HG02870 (cell line): ENCODE data around the gene FBXO36.
"Not testable (repeated sequence)": the region's sequence is repeated elsewhere in the genome, so short reads cannot be mapped to it uniquely, and the experiment has no call there.

Source experiments
- ATAC-seq: cut with Tn5 transposase; IDR thresholded peaks from one replicate; pipeline ENCODE4 v1.9.1; 2021; ENCODE audit warnings: mild to moderate bottlenecking, moderate library complexity; ENCODE audit not compliant: unreplicated experiment

Gene FBXO36

GRCh38 chr2:229922449-229923386, at the start of gene FBXO36:
Gene FBXO36 (plus strand): TSS chr2:229922503. CDS start chr2:229922514, 11 bp downstream.
- ATAC-seq, result peak; percentile 67

GRCh38 chr2:229873123-229873581, 49.2 kb upstream of the FBXO36 start:
- no peak for ATAC-seq

DNA sequence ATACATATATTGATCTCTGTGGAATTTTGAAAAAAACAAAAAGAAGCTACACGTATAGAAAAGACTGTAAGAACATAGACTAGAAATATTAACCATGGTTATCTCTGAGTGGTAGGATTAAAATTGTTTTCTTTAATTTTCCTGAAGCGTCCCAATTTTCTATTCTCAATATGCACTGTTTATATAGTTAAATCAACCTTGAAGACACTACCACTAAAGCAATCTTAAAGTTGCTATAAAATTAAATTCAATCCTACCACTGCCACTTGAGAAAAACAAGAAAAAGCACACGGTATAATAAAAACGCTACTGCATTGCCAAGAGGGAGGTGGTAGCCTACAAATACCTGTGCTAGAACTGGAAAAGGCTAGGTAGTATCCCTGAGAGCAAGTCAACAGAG, 47.7 kb upstream of the FBXO36 start:
- ATAC-seq, result no peak

DNA sequence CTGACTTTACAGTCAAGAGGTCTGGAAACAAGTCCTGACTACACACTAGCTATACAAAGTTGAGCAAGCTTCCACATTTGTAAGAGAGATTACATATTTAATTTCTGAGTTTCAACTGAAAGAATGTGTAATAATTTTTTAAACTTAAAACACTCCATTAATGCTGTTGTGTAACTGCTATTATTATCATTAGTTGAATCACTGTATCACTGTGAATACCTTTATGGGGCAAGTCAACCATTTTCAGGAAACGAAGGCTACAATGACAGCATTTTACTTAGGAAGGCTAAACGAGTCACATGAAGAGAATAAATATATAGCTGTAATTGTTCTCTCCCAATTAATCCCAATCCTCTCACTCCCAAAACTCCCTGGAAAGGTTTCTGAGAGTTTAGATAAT, 46.8 kb upstream of the FBXO36 start:
- ATAC-seq, result no peak

DNA sequence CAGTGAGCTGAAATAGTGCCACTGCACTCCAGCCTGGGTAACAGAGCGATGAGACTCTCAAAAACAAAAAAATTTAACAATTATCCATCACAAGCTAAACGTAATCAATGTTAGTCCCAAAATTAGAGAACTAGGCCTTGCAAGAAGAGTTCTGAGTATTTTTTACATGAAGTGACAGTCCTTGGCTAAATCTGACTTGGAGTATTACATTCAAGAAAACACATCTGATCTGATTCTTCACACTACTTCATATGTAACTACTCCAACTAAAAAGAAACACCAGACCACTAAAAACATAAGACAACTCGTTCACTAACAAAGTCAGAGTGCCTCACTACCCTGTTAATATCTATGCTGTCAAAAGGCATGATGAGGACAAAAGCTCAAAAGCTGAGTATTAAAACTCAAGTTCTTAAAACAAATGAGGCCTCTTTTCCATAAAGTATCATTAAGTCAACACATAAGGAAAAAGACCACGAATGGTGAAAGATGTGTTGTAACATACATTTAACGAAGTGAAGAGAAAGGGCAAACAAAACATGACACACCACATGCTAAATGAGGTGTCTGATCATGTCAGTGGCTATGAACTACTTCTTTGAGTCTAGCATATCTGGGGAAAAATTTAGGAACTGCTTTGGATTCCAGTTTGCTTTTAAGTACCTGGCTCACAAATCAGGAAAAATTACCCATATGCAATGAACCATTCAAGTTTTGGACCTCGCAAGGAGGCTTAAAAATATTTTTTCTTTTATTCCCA, 42.9 kb upstream of the FBXO36 start:
- ATAC-seq, result no peak

GRCh38 chr2:229880892-229881586, 41.3 kb upstream of the FBXO36 start:
- ATAC-seq, result no peak

GRCh38 chr2:229882583-229882982, 39.7 kb upstream of the FBXO36 start:
- ATAC-seq, result no peak

DNA sequence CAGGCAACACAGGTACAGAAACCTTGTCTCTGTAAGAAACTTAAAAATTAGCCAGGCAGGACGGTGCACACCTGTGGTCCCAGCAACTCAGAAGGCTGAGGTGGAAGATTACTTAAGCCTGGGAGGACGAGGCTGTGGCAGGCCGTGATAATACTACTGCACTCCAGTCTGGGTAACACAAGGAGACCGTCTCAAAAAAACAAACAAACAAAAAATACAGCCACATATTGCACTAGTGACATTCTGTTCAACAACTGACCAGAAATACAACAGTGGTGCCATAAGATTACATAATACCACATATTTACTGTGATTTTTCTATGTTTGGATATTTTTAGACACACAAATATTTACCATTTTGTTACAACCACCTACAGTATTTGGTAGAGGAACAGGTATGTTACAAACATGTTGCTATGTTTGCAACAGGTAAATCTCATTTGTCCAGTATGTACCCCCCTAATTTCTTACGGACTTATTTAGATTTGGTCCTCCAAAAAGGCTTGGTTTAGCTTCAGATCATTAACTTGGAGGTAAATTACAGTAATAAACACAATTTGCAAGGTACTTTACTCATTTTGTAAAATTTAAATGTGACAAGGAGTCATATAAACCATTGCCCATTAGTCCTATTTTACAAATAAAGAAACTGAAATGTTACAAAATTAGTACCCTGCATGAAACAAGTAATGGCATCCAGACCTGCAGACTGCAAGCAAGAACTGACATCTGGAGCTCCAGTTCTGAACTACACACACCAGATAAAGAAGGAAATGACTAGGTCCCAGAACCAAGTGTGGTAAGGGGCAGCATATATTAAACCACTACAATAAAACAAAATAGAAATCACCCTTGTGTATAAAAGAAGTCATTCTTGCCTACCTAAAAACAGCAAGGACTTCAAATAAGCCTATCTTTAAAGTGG, 37.3 kb upstream of the FBXO36 start:
- ATAC-seq, result peak; percentile 88

DNA sequence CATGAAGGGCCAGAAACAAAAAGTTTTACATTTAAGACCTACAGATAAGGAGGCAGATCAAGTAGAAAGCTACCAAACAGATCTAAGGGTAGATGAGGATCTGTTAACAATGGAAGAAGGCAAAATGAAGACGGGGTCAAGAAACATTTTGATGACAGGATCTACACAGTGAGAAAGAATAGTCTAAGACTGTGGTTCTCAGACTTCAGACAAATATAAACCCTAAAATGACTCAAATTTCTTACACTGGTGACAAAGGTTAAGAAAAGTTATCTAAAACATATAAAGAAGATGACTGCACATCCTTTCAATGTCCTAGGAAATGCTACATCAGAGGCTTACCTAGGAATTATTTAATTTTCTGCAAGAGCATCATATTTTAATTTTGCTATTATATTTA, 34.9 kb upstream of the FBXO36 start:
- no peak for ATAC-seq

DNA sequence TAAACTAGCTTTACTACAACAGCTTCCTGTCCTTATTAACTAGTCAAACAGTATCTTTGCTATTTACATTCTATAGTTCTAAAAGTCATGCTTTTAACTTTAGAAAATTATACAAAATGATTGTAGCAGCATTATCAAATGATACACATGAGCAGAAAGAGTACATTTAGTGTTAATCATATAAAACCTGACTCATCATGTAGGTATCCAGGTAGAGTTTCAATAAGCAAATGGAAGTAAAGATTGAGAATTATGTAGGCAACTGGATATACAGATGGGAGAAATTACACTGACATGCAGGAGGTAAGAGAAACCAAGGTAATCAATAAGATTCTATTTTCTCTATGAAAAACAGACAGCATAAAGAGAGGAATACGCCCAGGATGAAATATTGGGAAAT, 34.3 kb upstream of the FBXO36 start:
- ATAC-seq, result no peak

- ATAC-seq, result no peak
These were observed 33.3 kb upstream of the FBXO36 start for GRCh38 chr2:229889023-229889422.

DNA sequence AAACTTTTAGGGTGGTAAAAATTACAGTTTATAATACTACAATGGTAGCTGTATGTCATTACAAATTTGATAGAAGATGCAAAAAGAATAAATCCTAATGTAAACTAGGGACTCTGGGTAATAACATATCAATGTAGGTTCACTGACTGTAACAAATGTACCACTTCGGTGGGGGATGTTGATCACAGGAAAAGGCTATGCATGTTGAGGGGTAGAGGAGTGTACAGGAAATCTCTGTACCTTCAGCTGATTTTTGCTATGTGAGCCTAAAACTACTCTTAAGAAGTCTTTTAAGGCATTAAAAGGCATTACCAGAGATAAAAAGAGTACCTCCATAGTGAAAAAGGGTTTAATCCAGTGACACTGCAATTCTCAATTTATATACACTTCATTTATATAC, 25.4 kb upstream of the FBXO36 start:
- no peak for ATAC-seq

DNA sequence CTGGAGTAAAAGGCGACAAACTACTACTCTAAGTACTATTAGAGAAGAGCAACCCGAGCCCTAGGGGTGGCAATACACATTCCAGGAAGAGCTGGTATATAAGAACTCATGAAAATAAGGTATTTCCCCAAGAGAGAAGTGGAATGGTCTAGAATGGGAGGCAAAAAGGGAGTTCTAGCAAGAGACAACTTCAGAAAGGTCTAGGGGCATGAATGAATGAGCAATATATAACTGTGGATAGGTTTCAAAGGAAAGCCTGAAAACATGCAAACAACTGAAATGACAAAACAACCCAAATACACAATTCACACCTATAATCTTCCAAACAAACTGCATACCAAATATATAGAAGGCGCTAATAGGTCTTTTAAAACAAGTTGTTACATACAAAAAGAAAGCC, 22.7 kb upstream of the FBXO36 start:
- ATAC-seq, result no peak

DNA sequence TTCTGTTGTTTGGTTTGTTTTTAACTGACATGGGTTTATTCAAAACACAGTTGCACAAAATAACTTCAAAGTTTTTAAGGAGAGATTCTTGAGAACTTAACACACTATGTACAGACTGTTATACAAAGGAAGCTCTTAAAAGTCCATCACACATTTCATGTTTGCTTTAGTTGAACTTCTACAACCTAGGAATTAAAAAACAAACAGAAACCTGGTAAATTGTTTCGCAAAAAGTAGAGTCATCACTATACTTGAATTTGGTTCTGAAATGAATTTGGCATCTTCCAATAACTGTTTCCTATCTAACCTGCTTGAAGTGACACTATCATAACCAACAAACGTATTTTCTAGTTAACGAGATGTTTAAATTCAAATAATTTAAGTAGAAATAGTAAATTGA, 22.3 kb upstream of the FBXO36 start:
- peak; percentile 49 for ATAC-seq

DNA sequence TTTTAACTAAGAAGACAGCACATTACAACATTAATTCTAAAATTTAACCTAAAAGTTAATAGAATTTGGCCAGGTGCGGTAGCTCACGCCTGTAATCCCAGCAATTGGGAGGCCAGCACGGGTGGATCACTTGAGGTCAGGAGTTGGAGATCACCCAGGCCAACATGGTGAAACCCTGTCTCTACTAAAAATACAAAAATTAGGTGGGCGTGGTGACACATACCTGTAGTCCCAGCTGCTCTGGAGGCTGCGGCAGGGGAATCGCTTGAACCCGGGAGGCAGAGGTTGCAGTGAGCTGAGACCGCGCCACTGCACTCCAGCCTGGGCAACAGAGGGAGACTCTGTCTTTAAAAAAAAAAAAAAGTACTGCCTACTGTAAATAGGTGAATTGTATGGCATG, 21.8 kb upstream of the FBXO36 start:
- not testable (repeated sequence) for ATAC-seq

GRCh38 chr2:229901819-229902218, 20.5 kb upstream of the FBXO36 start:
- no peak for ATAC-seq

DNA sequence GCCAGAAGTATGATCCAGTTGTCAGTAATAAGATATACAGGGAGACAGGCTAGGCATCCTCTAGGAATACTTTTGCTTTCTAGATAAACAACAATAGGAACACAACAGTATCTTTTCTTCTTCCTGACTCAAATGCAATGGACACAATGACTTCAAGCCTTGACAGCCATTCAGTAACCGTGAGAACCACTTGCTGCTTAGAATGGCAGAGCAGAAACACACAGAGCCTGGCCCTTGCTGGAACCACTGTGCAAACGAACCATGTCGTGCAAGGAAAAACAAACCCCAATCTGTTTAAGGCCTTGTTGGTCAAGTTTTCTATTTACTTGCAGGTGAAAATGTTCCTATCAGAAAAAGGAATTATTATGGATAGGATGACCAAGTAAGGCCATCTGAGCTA, 19.3 kb upstream of the FBXO36 start:
- ATAC-seq, result no peak

GRCh38 chr2:229905601-229906000, 16.7 kb upstream of the FBXO36 start:
- no peak for ATAC-seq

GRCh38 chr2:229909090-229909489, 13.2 kb upstream of the FBXO36 start:
- no peak for ATAC-seq

DNA sequence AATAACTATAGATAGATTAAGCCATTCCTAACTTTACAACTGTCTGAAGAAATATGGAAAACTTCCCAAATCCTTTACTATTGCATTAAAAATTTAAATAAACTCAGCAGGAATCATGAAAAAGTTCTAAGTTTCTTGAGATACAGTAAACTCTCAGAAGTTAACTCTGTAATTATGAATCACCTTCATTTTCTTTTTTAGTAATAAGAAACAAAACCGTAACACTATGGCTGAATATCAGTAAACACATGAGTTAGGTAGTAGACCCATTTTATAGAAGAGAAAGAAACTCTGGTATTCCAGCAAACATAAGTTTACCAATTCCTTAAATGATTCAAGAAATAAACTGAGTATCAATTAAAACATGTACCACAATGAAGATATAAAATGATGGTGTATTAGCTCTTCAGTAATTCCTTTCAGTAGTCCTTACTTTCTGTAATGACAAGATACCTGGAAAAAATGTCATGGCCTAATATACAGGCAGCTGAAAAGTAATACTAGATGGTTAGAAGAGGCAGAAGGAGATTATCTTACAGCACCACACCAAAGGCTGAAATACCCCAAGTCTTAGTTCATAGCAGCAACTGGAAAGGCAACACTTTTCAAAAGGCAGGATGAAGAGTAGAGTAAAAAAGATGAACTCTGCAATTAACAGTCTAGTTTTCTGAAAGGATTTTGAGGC, 12.0 kb upstream of the FBXO36 start:
- ATAC-seq, result peak; percentile 11
